ENCODE results near the gene MAP3K13.

DNA sequence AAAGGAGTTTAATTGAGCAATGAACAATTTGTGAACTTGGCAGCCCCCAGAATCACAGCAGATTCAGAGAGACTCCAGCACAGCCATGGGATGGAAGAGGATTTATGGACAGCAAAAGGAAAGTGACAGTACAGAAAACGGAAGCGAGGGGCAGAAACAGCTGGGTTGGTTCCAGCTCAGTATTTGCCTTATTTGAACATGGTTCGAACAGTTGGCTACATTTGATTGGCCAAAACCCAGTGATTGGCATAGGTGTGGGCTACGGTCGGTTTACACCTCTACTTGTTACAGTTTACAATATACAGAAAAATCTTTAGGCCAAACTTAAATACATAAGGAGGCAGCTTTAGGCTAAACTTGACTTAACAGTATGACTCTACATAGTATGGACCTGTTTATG lies 9.7 kb upstream of the MAP3K13 start:
- no peak for TF ChIP-seq EP300 (IDR thresholded peaks at IDR 0.05)
- TF ChIP-seq, protein P1, sequence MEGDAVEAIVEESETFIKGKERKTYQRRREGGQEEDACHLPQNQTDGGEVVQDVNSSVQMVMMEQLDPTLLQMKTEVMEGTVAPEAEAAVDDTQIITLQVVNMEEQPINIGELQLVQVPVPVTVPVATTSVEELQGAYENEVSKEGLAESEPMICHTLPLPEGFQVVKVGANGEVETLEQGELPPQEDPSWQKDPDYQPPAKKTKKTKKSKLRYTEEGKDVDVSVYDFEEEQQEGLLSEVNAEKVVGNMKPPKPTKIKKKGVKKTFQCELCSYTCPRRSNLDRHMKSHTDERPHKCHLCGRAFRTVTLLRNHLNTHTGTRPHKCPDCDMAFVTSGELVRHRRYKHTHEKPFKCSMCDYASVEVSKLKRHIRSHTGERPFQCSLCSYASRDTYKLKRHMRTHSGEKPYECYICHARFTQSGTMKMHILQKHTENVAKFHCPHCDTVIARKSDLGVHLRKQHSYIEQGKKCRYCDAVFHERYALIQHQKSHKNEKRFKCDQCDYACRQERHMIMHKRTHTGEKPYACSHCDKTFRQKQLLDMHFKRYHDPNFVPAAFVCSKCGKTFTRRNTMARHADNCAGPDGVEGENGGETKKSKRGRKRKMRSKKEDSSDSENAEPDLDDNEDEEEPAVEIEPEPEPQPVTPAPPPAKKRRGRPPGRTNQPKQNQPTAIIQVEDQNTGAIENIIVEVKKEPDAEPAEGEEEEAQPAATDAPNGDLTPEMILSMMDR (IDR thresholded peaks at IDR 0.05), result no peak
